Measurements from ENCODE around the gene ADCY9.

- TF ChIP-seq REST (IDR thresholded peaks at IDR 0.05): no peak
- TF ChIP-seq ELK1 (IDR thresholded peaks at IDR 0.05; ENCODE audit: low read depth, low read length): no peak
Observed at GRCh38 chr16:4049031-4049430, 67.2 kb downstream of the ADCY9 start.

All from A549 (cell line).